HG02610 (cell line): ENCODE results near the gene TPRG1.

Experiments used
- ATAC-seq: cut with Tn5 transposase; IDR thresholded peaks from one replicate; pipeline ENCODE4 v1.9.1; 2021; ENCODE audit warnings: mild to moderate bottlenecking, moderate library complexity; ENCODE audit not compliant: unreplicated experiment

Gene TPRG1

GRCh38 chr3:189276444-189277219 lies 104.9 kb downstream of the TPRG1 start:
- ATAC-seq, result no peak

GRCh38 chr3:189277711-189278110 lies 105.9 kb downstream of the TPRG1 start:
- ATAC-seq, result no peak

DNA sequence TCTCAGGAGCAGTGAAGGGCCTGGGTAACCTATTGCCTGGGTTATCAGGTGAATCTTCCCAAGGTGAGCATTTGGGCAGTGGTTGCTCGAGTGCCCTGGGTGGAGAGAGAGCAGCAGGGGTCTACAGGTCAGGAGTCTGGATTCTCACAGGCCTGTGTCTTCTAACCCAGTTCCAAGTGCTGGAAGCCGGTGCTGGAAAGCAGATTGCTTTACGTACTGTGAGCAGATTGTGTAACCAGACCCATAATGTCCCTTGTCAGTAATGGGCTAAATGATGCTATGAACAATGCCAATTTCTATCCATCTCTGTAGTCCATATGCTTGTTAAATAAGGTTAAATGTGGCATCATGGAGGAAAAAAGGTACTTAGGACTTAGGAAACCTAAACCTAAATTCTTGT lies 106.5 kb downstream of the TPRG1 start:
- ATAC-seq, result no peak

DNA sequence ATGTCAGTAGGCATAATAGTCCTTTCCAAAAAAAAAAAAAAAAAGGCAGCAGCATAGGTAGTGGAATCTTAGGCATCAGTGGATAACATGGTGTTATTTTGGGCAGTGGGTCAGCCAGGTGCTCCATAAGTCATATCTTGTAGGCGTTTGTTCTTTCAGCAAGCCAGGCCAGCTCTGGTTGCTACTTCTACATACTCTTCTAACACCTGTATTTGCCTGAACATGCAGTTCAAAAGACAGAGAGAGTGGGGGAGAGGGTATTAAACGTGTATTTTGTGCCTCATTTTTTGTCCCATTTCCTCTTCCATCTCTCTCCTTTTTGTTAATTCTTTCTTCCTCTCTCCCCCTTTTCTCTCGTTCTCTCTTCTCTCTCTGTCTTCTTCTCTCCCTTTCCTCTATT lies 110.4 kb downstream of the TPRG1 start:
- ATAC-seq, result no peak

GRCh38 chr3:189282741-189283140 lies 111.0 kb downstream of the TPRG1 start:
- ATAC-seq, result no peak

DNA sequence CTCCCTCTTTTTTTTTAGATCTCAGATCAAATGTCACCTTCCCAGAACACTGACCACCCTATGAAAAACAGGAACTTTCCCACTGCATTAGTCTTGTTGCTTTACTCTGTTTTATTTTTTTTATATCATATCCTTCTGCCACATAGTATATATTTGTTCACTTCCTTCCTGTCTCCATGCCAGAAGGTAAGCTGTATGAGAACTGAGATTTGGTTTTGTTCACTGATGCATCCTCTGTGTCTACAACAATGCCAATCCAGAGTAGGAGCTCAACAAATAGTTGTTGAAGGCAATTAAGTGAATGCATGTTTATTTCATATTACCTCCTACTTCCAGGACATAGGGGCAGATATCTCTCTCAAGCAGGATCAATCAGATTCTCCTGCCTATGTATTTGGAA lies 114.4 kb downstream of the TPRG1 start:
- ATAC-seq, result no peak

DNA sequence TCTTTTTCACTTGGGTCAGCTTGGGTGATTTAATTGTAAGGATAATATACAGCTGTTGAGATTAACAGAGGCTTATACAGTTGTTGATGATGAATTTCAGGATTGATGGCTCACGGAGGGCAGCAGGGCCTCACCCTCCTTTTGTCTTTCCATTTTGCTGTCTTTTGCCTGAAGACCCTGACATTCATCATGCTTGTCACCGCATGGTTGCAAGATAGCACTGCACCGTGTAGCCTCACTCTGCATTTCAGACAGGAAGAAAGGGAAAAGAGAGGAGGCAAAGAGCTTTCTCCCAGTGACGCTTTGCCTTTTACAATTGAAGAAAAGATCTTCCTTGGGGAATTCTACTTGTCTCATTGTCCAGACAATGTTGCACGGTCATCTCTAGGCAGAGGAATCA lies 115.1 kb downstream of the TPRG1 start:
- no peak for ATAC-seq

DNA sequence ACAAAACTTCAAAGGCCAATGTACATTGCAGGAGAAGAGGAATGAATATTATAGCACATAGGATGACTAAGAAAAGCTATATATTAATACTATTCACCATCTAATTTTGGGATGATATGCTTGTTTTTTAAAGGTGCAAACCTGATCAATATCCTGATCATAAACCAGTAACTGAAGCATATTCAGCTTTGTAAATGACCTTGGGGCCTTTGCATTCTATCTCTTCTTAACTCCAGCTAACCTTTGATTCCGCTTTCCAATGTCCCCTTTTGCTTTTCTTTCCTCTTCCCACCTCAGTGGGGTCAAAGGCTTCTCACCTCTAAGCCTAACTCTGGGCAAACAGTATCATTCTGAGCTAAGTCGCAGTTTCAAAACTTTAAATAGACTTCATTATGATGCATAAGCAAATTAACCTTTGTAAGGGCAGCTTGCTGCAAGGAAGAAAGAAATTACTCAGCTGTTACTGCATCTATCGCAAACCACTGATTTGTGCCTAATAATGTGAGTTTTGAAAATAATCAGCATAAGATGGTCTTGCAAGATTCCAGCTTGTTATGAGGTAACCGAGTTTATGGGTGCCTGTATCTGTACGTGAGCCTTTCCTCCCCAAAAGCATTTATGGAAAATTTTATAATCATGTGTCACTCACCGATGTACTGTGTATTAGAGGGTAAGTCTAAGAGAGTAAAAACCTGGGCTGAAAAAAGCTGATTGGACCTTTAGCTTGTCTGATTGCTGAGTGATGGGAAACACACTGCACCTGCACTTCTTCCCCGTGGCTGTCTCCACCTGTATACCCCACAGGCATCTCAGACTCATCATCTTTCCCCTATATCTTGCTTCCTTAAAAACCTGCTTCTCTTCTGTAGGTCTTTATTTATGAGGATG lies 116.8 kb downstream of the TPRG1 start:
- ATAC-seq, result peak; percentile 97

- no peak for ATAC-seq
Observed at GRCh38 chr3:189289251-189289650, 117.5 kb downstream of the TPRG1 start.

GRCh38 chr3:189292667-189293484 lies 121.1 kb downstream of the TPRG1 start:
- no peak for ATAC-seq

GRCh38 chr3:189294649-189295048 lies 122.9 kb downstream of the TPRG1 start:
- ATAC-seq, result no peak

DNA sequence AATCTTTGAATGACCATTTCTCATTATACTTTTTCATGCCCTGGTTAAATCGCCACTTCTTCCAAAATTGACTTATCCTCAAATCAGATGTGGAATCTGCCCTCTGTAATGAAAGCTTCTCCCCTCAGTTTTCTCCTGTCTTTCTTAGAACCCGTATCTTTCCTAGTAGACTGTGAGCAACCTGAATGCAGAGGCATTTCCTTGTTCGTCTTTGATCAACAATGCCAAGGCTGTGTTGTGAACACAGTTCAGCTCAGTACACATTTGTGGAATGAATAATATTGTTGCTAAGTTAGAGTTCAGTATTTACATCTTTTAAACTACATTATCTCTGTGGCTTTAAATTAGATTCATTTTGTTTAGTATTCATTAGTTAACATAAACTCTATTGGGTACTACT lies 123.3 kb downstream of the TPRG1 start:
- no peak for ATAC-seq

- ATAC-seq, result no peak
Observed at GRCh38 chr3:189297932-189298331, 126.2 kb downstream of the TPRG1 start.

- ATAC-seq, result no peak
Observed at GRCh38 chr3:189298469-189299375, 127.0 kb downstream of the TPRG1 start.

DNA sequence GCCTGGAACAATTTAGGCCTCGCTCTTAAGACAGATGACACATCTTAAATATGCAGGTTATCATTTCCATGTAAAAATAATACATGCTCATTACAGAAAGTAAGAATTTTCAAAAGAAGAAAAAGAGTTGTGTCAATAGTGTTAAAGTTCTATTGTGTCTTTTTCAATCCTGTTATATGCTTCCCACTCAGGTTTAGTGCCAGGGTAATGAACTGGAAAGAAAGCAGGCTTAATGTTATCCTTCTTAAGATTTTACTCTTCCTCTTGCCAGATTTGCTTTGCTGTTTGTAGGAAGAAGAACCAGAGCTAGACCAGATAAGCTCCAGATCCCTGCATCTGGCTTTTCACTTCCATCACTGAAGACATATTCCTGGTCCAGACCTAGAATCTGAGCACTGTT lies 128.6 kb downstream of the TPRG1 start:
- no peak for ATAC-seq

- ATAC-seq, result no peak
Observed at GRCh38 chr3:189301479-189301878, 129.7 kb downstream of the TPRG1 start.

DNA sequence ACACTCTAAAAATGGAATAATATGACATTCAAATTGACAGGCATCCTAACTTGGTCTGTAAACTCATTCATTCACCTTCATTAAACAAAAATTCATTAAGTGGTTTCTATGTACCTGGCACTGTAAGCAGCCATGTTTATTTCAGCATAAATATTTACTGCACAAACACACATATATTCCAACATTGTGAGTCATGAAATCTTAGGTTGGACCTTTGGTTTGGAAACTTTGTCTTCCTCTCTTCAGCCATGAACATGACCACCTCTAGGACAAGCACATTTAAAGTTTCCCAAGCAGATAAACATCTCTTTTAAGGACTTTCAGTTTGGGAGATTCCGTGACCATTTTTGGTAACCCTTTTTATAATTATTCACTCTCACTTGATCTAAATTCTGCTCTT lies 131.8 kb downstream of the TPRG1 start:
- no peak for ATAC-seq

DNA sequence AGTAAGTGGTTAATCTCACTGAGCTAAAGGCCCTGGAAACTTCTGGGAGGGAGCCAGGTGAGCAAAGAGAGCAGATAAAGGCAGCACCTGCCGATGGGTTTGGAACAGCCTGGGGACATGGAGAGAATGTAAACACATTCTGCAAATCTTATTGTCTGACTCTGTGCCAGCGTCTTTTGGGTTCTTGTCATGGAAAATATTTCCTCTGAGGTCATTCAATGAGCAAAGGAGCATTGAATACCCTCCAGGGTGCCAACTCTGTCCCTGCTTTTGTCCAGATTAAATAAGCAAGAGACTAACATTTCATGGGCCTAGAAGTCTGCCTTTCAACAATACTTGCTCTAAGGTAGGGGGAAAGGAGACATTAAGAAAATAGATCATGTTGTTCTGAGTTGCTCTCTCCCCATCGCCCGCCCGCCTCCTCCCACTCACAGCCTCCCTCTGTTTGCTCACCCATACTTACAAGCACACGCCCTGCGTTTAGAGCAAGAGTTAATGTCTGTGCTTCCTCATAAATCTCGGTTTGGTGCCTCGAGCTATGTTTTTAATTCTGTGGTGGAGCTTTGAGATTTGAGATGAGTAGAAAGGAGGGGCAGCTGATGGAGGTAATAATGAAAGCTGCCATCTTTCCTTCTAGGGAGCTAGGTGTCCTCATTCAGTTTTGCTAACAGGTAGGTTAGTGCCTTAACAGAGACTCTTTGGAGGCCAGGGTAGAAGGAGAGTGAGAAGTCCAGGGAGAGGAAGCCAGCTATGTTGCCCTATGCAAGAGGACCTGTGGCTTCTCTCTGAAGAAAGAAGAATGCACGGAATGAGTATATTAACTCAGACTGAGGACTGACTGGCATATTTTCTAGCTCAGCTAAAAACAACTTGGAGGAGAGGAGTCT lies 132.9 kb downstream of the TPRG1 start:
- no peak for ATAC-seq

GRCh38 chr3:189305412-189305811 lies 133.6 kb downstream of the TPRG1 start:
- no peak for ATAC-seq
